ENCODE measurements around the gene FAM81B.

FAM81B gene

GRCh38 chr5:95403996-95404395, 12.8 kb downstream of the FAM81B start:
- no peak for DNase-seq

- no peak for DNase-seq
These were observed 15.4 kb downstream of the FAM81B start for GRCh38 chr5:95406426-95407090.

DNA sequence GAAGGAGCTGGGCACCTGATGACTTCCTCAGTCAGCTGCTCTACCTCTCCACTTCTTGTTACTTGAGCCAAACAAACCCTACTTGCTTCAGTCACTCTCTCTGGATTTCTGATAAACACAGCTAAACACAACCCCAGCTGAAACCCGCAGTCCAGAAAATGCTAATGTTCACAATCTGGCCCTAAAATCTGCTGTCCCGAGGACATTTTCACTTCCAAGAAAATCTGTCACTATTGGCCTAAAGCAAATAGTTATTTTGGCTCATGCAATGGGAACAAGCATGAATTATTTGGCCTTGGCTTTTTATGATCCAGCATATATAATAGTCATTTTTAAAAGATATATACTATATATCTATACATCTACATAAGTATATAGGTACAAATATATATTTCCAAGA, 19.1 kb downstream of the FAM81B start:
- DNase-seq: no peak

GRCh38 chr5:95411474-95411873, 20.3 kb downstream of the FAM81B start:
- no peak for DNase-seq

DNA sequence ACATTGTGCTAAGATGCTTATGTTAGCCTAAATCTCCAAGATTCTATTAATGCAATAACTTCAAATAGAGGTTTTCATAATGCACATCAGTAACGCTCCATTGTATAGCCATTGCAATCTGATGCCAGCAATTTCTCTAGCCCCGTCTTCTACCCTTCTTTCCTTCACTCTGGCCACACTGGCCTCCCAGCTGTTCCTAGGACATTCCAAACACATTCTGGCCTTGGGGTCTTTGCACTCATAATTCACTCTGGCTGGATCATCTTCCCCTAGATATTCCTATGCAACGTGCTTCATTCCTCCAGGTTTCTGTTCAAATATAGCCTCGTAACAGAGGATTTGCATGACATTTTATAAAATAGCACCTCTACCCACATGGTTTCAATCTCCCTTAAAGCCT, 23.3 kb downstream of the FAM81B start:
- no peak for DNase-seq

- DNase-seq: no peak
These were observed 26.8 kb downstream of the FAM81B start for GRCh38 chr5:95417971-95418370.

- no peak for DNase-seq
These were observed 31.7 kb downstream of the FAM81B start for GRCh38 chr5:95422838-95423237.

DNA sequence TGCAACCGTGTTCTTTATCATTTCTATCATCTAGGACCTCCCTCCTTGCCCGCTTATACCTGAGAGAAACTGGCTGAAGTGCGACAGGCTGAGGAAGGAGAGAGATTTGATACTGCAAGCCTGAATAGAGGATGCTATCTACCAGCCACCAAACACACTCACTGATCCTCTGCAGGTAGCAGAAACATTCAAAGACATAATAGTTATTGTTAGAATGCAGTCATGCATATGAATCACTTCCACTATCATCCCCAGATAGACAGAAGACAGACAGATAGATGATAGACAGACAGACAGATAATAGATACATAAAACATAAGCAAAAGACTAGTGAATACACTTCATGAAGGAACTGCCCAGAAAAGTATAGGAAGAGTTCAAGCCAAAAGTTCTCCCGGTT, 32.9 kb downstream of the FAM81B start:
- DNase-seq: no peak

DNA sequence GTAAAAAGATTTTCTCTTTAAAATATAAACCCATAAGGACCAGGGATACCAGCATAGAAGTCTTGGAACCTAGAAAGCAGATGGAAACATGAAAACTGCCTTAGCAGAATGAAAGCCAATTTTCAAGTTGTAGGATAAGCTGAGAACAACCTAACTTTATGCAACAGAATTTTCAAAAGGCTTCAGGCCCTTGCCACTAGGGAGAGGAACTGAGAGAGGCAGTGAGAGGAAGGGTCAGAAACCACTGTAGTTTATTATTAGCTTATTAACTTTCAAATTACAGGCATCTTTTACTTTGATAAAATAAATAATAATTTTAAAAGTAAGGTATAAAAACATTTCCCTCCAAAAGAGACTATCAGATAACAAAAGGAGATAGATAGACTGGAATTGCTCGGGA, 33.4 kb downstream of the FAM81B start:
- no peak for DNase-seq

DNA sequence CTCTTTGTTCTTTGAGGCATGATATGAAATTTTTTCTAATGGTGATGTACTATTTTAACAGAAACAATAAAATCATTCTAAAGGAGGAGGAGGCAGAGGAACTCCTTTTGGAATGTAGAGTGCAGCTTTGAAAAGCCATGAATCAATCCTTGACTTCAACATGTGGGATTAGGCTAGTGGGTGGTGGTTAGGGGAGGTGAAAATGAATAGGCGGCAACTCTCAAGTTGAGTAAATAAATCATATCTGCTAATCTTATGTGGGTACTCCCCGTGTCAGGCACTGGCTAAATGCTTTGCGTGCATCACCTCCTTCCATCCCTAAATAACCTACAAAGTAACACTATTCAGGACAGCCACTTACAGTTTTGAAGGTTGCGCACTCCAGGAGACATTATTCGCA, 35.1 kb downstream of the FAM81B start:
- DNase-seq: no peak

DNA sequence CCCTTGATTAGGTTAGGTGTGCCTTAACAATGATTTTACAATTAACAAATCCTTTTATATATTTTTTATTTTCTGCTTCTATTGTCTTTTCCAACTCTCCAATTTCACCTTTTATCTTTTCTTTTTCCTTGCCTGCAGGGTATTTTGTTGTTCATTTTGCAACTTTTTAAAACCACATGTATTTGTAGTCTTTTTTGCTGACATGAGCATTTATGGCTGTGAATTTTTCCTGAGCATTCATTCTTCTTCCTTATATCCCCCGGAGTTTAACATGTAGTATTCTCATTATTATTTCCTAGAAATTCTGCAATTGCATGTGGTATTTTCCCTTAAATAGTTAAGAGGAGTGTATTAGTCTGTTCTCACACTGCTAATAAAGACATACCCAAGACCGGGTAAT, 41.6 kb downstream of the FAM81B start:
- no peak for DNase-seq

GRCh38 chr5:95439801-95440493, 48.8 kb downstream of the FAM81B start:
- DNase-seq: no peak

- DNase-seq: no peak
These were observed 49.7 kb downstream of the FAM81B start for GRCh38 chr5:95440825-95441224.

- DNase-seq: no peak
These were observed 50.5 kb downstream of the FAM81B start for GRCh38 chr5:95441636-95442035.

DNA sequence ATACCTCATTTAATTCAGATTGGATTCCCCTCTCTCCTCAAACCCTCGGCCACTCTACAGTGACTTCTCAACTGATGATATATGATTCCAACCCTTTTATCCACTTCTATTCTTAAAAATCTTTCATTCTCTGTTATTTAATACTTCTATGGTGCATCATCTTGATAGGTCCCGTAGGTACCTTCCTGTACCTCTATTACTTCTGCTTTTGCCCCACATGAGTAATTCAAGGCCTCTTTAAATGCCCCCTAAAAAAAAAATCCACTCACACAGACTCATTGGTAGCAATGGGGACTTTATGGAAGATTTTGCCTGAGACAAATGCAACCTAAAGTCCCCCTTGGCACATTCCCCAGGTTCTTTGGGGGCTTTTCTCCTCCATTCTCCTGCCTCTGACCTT, 54.3 kb downstream of the FAM81B start:
- DNase-seq: no peak

- DNase-seq: no peak
These were observed 54.8 kb downstream of the FAM81B start for GRCh38 chr5:95445995-95446394.

GRCh38 chr5:95446560-95447221, 55.5 kb downstream of the FAM81B start:
- DNase-seq: no peak

- no peak for DNase-seq
These were observed 56.8 kb downstream of the FAM81B start for GRCh38 chr5:95447961-95448360.

DNA sequence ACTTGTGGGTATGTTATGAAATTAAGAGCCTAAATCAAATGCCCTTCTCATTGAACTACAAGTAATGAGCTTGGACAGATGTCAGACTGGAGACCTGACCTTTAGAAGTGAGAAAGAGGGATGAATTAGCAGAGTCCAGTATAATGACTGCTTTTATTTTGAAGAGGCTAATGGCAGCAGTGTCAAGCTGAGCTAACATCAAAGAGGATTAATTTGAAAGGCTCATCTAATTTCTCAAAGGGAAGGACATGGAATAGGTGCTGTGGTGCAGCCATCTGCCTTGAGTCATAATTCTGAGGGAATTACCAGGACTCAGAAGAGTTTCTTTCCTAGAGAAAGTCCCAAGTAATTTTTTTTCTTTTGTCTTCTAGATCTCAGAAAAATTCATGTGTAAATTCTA, 57.6 kb downstream of the FAM81B start:
- no peak for DNase-seq

GRCh38 chr5:95449460-95449859, 58.3 kb downstream of the FAM81B start:
- no peak for DNase-seq

DNA sequence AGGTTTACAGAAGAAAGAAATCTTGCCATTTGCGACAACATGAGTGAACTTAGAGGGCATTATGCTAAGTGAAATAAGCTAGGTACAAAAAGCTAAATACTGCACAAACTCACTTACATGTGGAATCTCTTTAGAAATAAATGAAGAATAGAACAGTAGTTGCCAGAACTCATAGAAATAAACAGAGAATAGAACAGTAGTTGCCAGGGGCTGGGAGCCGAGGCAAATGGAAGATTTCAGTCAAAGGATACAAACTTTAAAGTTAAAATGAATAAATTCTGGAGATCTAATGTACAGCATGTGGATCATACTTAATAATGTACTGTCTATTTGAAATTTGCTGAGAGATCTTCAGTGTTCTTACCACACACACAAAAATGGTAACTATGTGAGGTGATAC, 63.4 kb downstream of the FAM81B start:
- no peak for DNase-seq

- DNase-seq: no peak
These were observed 69.5 kb downstream of the FAM81B start for GRCh38 chr5:95460665-95461064.

DNA sequence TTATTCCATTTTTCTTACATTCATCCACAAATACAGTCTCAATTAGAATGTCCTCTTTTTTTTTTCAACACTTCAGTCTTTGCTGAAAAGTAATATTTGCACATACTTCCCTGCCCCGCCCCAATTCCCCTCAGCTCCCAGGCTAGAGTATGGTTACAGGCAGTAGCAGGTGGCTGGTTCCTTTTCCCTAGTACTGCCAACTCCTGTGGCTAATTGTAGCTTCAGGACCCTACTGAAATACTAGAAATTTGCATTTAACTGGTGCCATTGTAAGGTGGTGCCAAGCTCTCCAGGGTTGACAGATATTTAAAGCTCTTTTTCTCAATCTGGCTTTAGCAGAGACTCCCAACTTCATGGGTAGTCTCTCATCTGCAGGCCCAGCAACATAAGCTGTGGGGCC, 80.3 kb downstream of the FAM81B start:
- DNase-seq: no peak

DNA sequence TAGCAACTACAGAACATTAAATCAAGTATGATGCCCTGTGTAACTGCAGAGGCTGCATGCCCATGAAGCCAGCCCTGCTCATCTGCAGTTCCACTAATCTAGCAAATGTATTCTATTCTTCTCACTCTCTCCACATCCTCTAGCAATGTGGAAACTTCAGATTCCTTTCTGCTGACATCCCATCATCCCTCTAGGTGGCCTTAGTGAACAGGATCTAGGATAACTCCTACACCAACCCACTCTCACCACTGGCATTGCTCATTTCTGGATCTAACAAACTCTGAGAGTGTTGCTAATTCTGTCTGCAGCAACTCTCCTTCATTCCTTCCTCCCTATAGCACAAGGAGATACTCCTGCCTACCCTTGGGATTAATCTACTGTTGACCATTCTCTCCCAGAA, 80.8 kb downstream of the FAM81B start:
- no peak for DNase-seq

Measured in right kidney (tissue), 1 donor.